ENCODE results near the gene COA5.
"Not testable (repeated sequence)": the region's sequence is repeated elsewhere in the genome, so short reads cannot be mapped to it uniquely, and the experiment has no call there.

COA5 gene

GRCh38 chr2:98605076-98605475, 3.2 kb downstream of the COA5 start:
- no peak for DNase-seq

GRCh38 chr2:98604547-98604946, 3.8 kb downstream of the COA5 start:
- no peak for DNase-seq

- no peak for DNase-seq
Observed at GRCh38 chr2:98601532-98602132, 6.7 kb downstream of the COA5 start.

- DNase-seq, result no peak
Observed at GRCh38 chr2:98598781-98599428, 9.4 kb downstream of the COA5 start.

GRCh38 chr2:98594665-98595064, 13.6 kb downstream of the COA5 start:
- not testable (repeated sequence) for DNase-seq

- no peak for DNase-seq
Observed at GRCh38 chr2:98592565-98592964, 15.7 kb downstream of the COA5 start.

GRCh38 chr2:98589489-98589888, 18.8 kb downstream of the COA5 start:
- DNase-seq, result no peak

- no peak for DNase-seq
Observed at GRCh38 chr2:98588880-98589431, 19.4 kb downstream of the COA5 start.

GRCh38 chr2:98586551-98587140, 21.7 kb downstream of the COA5 start:
- no peak for DNase-seq

GRCh38 chr2:98585386-98585785, 22.9 kb downstream of the COA5 start:
- no peak for DNase-seq

- no peak for DNase-seq
Observed at GRCh38 chr2:98583816-98584618, 24.3 kb downstream of the COA5 start.

- no peak for DNase-seq
Observed at GRCh38 chr2:98583276-98583675, 25.0 kb downstream of the COA5 start.

- no peak for DNase-seq
Observed at GRCh38 chr2:98582523-98582922, 25.8 kb downstream of the COA5 start.

- DNase-seq, result no peak
Observed at GRCh38 chr2:98580656-98581284, 27.5 kb downstream of the COA5 start.

GRCh38 chr2:98579926-98580325, 28.4 kb downstream of the COA5 start:
- no peak for DNase-seq

- DNase-seq, result no peak
Observed at GRCh38 chr2:98578231-98578630, 30.1 kb downstream of the COA5 start.

GRCh38 chr2:98577313-98577712, 31.0 kb downstream of the COA5 start:
- no peak for DNase-seq

GRCh38 chr2:98576666-98577312, 31.5 kb downstream of the COA5 start:
- no peak for DNase-seq

GRCh38 chr2:98573426-98573825, 34.9 kb downstream of the COA5 start:
- DNase-seq, result no peak

- DNase-seq, result no peak
Observed at GRCh38 chr2:98572676-98573075, 35.6 kb downstream of the COA5 start.

- DNase-seq, result no peak
Observed at GRCh38 chr2:98572211-98572610, 36.1 kb downstream of the COA5 start.

- no peak for DNase-seq
Observed at GRCh38 chr2:98571796-98572195, 36.5 kb downstream of the COA5 start.
